DMS79 treated with DMSO at 0.1 percent for 48 hours (cell line): Measurements from ENCODE around the gene FPR2.
"Not testable (repeated sequence)": the region's sequence is repeated elsewhere in the genome, so short reads cannot be mapped to it uniquely, and the experiment has no call there.

Experiments
- DNase-seq: peaks from one replicate; lab custom pipeline; 2025; lab: John Stamatoyannopoulos, UW

The FPR2 gene

DNA sequence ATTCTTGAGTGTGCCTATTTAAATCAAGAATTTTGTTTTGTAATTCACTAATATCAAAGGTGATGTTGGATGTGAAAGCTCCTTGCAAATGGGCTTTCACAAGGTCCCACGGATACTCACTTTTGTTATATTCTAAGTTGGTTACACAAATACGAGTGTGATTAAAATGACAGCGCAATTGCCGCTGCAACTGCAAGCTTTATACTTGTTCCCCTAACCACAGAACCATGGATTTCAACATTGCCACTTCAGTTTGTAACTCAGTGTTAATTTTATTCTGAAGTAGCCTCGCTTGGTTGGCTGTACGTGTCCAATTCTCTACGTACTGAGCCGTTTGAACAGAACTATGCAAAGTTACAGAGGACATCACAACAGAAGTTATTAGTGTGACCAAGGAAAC, 44.4 kb downstream of the FPR2 start:
- not testable (repeated sequence) for DNase-seq

DNA sequence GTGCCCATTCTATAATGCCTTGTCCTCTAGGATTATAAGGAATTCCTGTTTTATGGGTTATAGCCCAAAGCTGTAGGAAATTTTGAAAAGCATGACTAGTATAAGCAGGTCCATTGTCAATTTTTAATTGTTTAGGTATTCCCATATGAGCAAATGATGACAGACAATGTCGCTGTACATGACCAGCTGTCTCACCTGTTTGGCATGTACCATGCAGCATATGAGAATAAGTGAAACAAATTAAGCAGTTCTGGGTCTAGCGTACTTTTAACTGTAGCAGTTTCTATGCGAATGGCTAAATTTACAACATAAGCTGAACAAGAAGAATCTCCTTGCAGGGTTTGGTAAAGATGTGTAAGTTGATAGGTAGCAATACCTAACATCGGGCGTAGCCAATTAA, 45.6 kb downstream of the FPR2 start:
- DNase-seq = not testable (repeated sequence)

- DNase-seq = no peak
Observed at GRCh38 chr19:51807111-51807701, 46.2 kb downstream of the FPR2 start.

- DNase-seq = no peak
Observed at GRCh38 chr19:51807925-51808324, 46.9 kb downstream of the FPR2 start.

- DNase-seq = no peak
Observed at GRCh38 chr19:51808333-51808986, 47.5 kb downstream of the FPR2 start.

DNA sequence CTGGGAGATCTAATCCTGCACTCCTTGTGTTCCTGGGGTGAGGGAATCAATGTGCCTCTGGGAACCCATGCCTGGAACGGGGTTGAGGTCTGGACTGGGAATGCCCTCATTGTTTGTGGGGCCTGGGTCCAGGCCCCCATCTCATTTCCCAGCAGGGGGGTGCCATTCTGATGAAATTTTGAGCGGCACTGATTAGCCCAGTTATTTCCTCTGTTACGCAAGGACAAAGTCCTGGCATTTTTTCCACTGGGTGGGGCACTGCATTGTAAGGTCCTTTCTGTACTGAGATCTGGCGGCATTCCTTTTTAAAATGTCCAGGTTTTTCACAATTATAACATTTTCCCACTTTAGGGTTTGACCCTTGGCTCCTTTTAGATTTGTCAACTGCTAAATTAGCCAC, 48.8 kb downstream of the FPR2 start:
- no peak for DNase-seq

DNA sequence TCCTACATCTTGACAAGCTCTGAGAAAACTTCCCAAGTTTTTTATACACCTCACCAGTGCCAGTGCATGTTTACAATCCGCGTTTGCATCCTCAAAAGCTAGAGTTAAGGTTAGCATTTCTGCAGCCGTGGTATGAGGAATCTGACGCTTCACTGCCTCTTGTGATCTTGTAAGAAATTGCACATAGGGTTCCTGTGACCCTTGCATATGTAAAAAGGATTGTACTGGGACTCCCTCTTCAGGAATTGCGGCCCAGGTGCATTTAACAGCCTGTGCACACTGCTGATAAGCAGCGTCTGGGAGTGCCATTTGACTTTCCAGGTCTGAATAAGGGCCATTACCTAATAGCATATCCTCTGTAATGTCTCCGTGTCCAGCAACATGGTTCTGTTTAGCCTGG, 49.2 kb downstream of the FPR2 start:
- DNase-seq = no peak

GRCh38 chr19:51811344-51811743, 50.4 kb downstream of the FPR2 start:
- no peak for DNase-seq

- DNase-seq = no peak
Observed at GRCh38 chr19:51815043-51815442, 54.1 kb downstream of the FPR2 start.

- no peak for DNase-seq
Observed at GRCh38 chr19:51816711-51817110, 55.7 kb downstream of the FPR2 start.

GRCh38 chr19:51820011-51820410, 59.0 kb downstream of the FPR2 start:
- no peak for DNase-seq
